CD4-positive, CD25-positive, alpha-beta regulatory T cell (primary cell): ENCODE measurements around the gene CELSR1. TPM values are rescaled to one million over a fixed set of nuclear protein-coding genes. Genes with fewer than 3 reads are reported as not detected.

Experiments
- ATAC-seq, 2 donors: fragments of 150-1000 bp; cut with Tn5 transposase; one replicate each; pipeline ENCODE4 v1.10.0; 2021; ENCODE audit warnings: low read depth in 2 of 2, moderate number of reproducible peaks in 2 of 2, moderate library complexity in 1 of 2
- DNase-seq, 3 donors: peaks; one replicate each; pipeline versions ENCODE4 v3.0.0 to v3.0.0-alpha.2; 2012 to 2022; ENCODE audit warnings: mixed read lengths in 1 of 3
- H3K27ac ChIP-seq: one replicate; pipeline ENCODE4 v1.7.0; 2013; ENCODE audit warnings: mild to moderate bottlenecking, low read length; ENCODE audit not compliant: insufficient read depth, poor library complexity, severe bottlenecking
- H3K27me3 ChIP-seq: one replicate; pipeline ENCODE4 v1.7.0; 2013; ENCODE audit warnings: low read length; ENCODE audit not compliant: control insufficient read depth, insufficient read depth
- H3K36me3 ChIP-seq: one replicate; pipeline ENCODE4 v1.7.0; 2013; ENCODE audit warnings: mild to moderate bottlenecking, low read length, moderate library complexity; ENCODE audit not compliant: control insufficient read depth, insufficient read depth
- H3K4me1 ChIP-seq: 2 replicates; pipeline ENCODE4 v1.7.0; 2013; ENCODE audit warnings: mild to moderate bottlenecking, low read length; ENCODE audit not compliant: insufficient read depth, control insufficient read depth, poor library complexity, severe bottlenecking
- H3K4me3 ChIP-seq: one replicate; pipeline ENCODE4 v1.7.0; 2013; ENCODE audit warnings: low read depth, mild to moderate bottlenecking, low read length, moderate library complexity
- H3K9me3 ChIP-seq, 2 experiments: 1 replicate in 1 of 2; 2 replicates in 1 of 2; pipeline ENCODE4 v1.7.0; 2013; ENCODE audit warnings: low read length in 2 of 2, mild to moderate bottlenecking in 1 of 2, moderate library complexity in 1 of 2; ENCODE audit not compliant: control insufficient read depth in 2 of 2
- H3K27ac Mint-ChIP-seq, 3 donors: one replicate each; pipeline ENCODE4 v1.8.0; 2020 to 2022; ENCODE audit warnings: mild to moderate bottlenecking in 3 of 3, mixed read lengths in 3 of 3, moderate library complexity in 2 of 3
- H3K27me3 Mint-ChIP-seq: one replicate; pipeline ENCODE4 v1.8.0; 2022; ENCODE audit warnings: mild to moderate bottlenecking, mixed read lengths
- H3K36me3 Mint-ChIP-seq: one replicate; pipeline ENCODE4 v1.8.0; 2020; ENCODE audit warnings: mixed read lengths
- H3K4me1 Mint-ChIP-seq, 4 donors: one replicate each; pipeline ENCODE4 v1.8.0; 2020 to 2022; ENCODE audit warnings: mixed read lengths in 4 of 4, mild to moderate bottlenecking in 1 of 4
- H3K4me3 Mint-ChIP-seq, 4 donors: one replicate each; pipeline ENCODE4 v1.8.0; 2020 to 2022; ENCODE audit warnings: mild to moderate bottlenecking in 4 of 4, mixed read lengths in 4 of 4, moderate library complexity in 3 of 4
- H3K9me3 Mint-ChIP-seq, 7 donors: one replicate each; pipeline ENCODE4 v1.8.0; 2020 to 2022; ENCODE audit warnings: mixed read lengths in 7 of 7, mild to moderate bottlenecking in 3 of 7, moderate library complexity in 2 of 7
- polyA plus RNA-seq, 4 donors: library from polyadenylated mRNA; unstranded; fragments of 300-500 nt; fragmentation: Illumina TruSeq; gene quantifications; one replicate each; pipeline ENCODE4 v1.2.3, GENCODE V29; 2021
- total RNA-seq: library from RNA; stranded (reverse); gene quantifications from one replicate; pipeline ENCODE4 v1.2.3, GENCODE V29; 2022

Gene CELSR1
- total and polyA plus RNA-seq, 5 donors from 2014 or later, result 0.10 to 1.4 (median 0.45) TPM; not detected in 1

DNA sequence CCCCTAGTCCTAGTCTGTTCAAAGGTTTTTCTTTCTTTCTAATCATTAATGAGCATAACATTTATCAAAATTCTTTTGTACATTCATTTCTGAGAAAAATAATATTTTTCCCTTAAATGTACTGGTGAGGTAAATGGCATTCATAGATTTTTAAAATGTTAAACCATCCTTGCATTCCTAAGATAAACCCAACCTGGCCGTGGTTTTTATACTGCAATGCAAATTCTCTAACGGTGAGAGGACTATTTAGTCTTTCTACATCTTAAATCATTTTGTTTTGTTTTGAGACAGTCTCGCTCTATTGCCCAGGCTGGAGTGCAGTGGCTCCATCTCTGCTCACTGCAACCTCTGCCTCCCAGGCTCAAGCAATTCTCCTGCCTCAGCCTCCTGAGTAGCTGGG lies 161.3 kb downstream of the CELSR1 start:
- no peak overlapping the region for H3K4me3 Mint-ChIP-seq
- Histone ChIP-seq H3K36me3 (no peaks in the 10 kb centered on the region), H3K27me3 (no peaks in the 10 kb centered on the region), H3K4me1 (peaks cover 8% of the 10 kb centered on the region), H3K4me3 (no peak overlapping the region), H3K9me3 (peaks cover 0 to 2% of the 10 kb centered on the region in 2 experiments), H3K27ac (no peak overlapping the region)
- peaks cover 3% of the 10 kb centered on the region for H3K36me3 Mint-ChIP-seq
- H3K9me3 Mint-ChIP-seq, result peaks cover 0 to 11% (median 2%) of the 10 kb centered on the region in 7 donors
- ATAC-seq, result no peak
- no peak for DNase-seq
- no peak overlapping the region for H3K27ac Mint-ChIP-seq
- peaks cover 6% of the 10 kb centered on the region for H3K27me3 Mint-ChIP-seq
- peaks cover 0 to 23% (median 3%) of the 10 kb centered on the region in 4 donors for H3K4me1 Mint-ChIP-seq

DNA sequence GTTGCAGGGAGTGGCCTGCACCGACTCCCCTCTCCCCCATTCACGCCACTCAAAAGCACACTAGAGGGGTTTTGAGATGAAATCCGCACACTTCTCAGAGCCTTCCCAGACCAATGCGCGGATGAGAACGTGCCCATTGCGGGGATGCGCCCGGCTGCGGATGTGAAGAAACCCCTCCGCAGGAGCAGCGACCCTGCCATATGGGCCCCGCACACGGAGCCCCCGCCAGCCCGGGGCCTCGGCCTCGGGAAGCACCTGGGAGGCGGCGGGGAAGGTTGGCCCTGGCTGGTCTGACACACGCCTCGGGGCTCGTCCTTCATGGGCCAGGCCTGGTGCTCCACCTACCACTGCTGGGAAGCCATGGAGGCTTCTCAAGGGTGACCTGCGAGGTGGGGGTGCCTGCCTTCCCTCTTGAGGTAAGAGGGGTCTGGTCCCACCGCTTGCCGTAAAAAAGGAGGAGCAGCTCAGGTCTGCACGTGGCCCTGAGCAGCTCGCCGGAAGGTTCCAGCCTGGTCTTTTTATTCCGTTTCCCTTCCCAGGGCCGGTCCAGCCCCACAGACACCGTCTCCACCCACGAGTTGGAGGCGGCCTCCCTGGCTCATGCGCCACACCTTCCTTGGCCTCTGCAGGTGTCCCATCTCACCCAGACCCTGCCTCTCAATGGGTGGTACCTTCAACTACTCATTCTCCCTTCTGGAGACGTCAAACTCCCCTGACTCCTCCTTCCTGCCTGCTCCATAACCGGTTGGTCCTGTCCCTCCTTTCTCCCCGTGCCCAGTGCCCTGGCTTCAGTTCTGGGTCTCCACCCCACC lies 162.6 kb downstream of the CELSR1 start:
- Histone ChIP-seq H3K27me3 (no peaks in the 10 kb centered on the region), H3K36me3 (no peaks in the 10 kb centered on the region), H3K4me1 (peaks cover 8% of the 10 kb centered on the region), H3K9me3 (peaks cover 0 to 2% of the 10 kb centered on the region in 2 experiments), H3K27ac (no peak overlapping the region), H3K4me3 (no peak overlapping the region)
- Mint-ChIP-seq H3K9me3 (peaks cover 0 to 11% (median 2%) of the 10 kb centered on the region in 7 donors), H3K4me1 (peaks cover 0 to 34% (median 3%) of the 10 kb centered on the region in 4 donors), H3K27me3 (peaks cover 6% of the 10 kb centered on the region), H3K27ac (no peak overlapping the region), H3K36me3 (peaks cover 3% of the 10 kb centered on the region), H3K4me3 (no peak overlapping the region)
- DNase-seq (no peak), ATAC-seq (no peak)

DNA sequence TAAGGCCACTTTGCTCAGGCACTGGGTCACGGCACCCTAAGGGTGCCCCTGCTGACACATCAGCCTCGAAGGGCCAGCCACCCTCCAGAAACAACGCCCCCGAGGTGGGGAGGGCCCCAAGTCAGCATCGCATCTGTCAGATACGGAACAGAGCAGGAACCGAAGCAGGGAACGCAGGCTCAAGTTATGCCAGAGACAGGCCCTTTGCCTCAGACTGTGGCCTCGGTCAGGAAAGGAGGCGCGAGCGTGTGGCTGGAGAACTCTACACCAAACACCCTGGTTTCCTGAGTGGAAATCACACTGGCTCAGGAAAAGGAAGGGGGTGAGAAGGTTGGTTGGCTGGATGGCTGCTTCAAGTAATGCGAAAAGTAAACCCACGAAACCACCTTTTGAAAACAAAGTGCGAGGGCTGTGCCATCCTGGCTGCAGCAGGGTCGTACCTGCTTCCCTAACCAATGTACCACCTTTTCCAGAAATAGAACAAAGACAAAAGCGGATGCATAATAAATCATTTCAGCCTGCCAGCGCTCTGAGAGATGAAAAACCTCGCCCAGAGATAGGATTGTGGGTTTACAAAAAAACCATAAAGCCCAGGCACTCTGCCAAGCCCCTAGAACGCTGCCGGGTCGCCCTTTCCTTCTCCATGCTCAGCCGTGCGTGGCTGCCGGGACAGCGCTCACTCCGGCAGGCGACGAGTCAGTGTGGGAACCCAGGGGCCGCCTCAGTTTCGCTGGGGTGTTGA lies 163.3 kb downstream of the CELSR1 start:
- Histone ChIP-seq H3K27me3 (no peaks in the 10 kb centered on the region), H3K9me3 (peaks cover 0 to 2% of the 10 kb centered on the region in 2 experiments), H3K4me3 (no peak overlapping the region), H3K36me3 (no peaks in the 10 kb centered on the region), H3K27ac (no peak overlapping the region), H3K4me1 (peaks cover 8% of the 10 kb centered on the region)
- Mint-ChIP-seq H3K4me3 (peak overlapping the region in 1 of 4 donors; percentile 3), H3K27ac (no peak overlapping the region), H3K27me3 (peaks cover 6% of the 10 kb centered on the region), H3K36me3 (peaks cover 3% of the 10 kb centered on the region), H3K4me1 (peaks cover 0 to 36% (median 3%) of the 10 kb centered on the region in 4 donors), H3K9me3 (peaks cover 0 to 11% (median 2%) of the 10 kb centered on the region in 7 donors)
- DNase-seq (no peak), ATAC-seq (no peak)

- H3K36me3 ChIP-seq, result no peaks in the 10 kb centered on the region
- ATAC-seq (no peak), DNase-seq (no peak)
- H3K27me3 ChIP-seq, result no peaks in the 10 kb centered on the region
- Mint-ChIP-seq H3K27ac (no peak overlapping the region), H3K27me3 (peaks cover 6% of the 10 kb centered on the region), H3K9me3 (peaks cover 0 to 11% (median 2%) of the 10 kb centered on the region in 7 donors), H3K4me1 (peaks cover 0 to 36% (median 3%) of the 10 kb centered on the region in 4 donors), H3K36me3 (peaks cover 3% of the 10 kb centered on the region), H3K4me3 (no peak overlapping the region)
- H3K27ac ChIP-seq, result no peak overlapping the region
- peaks cover 8% of the 10 kb centered on the region for H3K4me1 ChIP-seq
- peaks cover 0 to 2% of the 10 kb centered on the region in 2 experiments for H3K9me3 ChIP-seq
- H3K4me3 ChIP-seq, result no peak overlapping the region
These were observed 164.3 kb downstream of the CELSR1 start for GRCh38 chr22:46373159-46373558.

GRCh38 chr22:46372686-46373085 lies 164.7 kb downstream of the CELSR1 start:
- no peak overlapping the region for H3K27ac ChIP-seq
- Mint-ChIP-seq H3K9me3 (peaks cover 0 to 11% (median 2%) of the 10 kb centered on the region in 7 donors), H3K36me3 (peaks cover 3% of the 10 kb centered on the region), H3K27me3 (peaks cover 6% of the 10 kb centered on the region), H3K4me3 (no peak overlapping the region), H3K4me1 (peaks cover 0 to 38% (median 3%) of the 10 kb centered on the region in 4 donors), H3K27ac (no peak overlapping the region)
- no peak overlapping the region for H3K4me3 ChIP-seq
- no peak for ATAC-seq
- no peaks in the 10 kb centered on the region for H3K36me3 ChIP-seq
- H3K27me3 ChIP-seq, result no peaks in the 10 kb centered on the region
- H3K9me3 ChIP-seq, result peaks cover 0 to 2% of the 10 kb centered on the region in 2 experiments
- DNase-seq, result no peak
- peaks cover 8% of the 10 kb centered on the region for H3K4me1 ChIP-seq

DNA sequence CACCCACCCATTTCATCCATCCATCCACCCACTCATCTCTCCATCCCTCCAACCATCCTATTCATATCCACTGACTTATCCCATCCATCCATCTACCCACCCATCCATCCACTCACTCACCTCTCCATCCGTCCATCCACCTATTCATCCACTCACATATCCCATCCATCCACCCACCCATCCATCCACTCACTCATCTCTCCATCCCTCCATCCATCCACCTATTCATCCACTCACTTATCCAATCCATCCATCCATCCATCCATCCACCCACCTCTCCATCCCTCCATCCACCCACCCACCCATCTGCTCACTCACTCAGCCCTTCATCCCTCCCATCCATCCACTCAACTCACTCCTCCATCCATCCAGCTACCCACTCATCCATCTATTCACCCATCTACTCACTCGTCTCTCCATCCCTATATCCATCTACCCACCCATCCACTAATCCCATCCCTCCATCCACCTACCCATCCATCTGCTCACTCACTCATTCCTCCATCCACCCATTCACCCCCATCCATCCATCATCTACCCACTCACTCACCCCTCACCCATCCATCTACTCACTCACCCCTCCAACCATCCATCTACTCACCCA lies 165.7 kb downstream of the CELSR1 start:
- Histone ChIP-seq H3K9me3 (peaks cover 0 to 2% of the 10 kb centered on the region in 2 experiments), H3K27me3 (no peaks in the 10 kb centered on the region), H3K36me3 (no peaks in the 10 kb centered on the region), H3K27ac (no peak overlapping the region), H3K4me3 (no peak overlapping the region), H3K4me1 (peaks cover 12% of the 10 kb centered on the region)
- Mint-ChIP-seq H3K27me3 (peaks cover 6% of the 10 kb centered on the region), H3K27ac (no peak overlapping the region), H3K36me3 (peaks cover 3% of the 10 kb centered on the region), H3K9me3 (peaks cover 0 to 7% (median 2%) of the 10 kb centered on the region in 7 donors), H3K4me3 (no peak overlapping the region), H3K4me1 (peaks cover 0 to 39% (median 3%) of the 10 kb centered on the region in 4 donors)
- ATAC-seq (no peak), DNase-seq (no peak)

DNA sequence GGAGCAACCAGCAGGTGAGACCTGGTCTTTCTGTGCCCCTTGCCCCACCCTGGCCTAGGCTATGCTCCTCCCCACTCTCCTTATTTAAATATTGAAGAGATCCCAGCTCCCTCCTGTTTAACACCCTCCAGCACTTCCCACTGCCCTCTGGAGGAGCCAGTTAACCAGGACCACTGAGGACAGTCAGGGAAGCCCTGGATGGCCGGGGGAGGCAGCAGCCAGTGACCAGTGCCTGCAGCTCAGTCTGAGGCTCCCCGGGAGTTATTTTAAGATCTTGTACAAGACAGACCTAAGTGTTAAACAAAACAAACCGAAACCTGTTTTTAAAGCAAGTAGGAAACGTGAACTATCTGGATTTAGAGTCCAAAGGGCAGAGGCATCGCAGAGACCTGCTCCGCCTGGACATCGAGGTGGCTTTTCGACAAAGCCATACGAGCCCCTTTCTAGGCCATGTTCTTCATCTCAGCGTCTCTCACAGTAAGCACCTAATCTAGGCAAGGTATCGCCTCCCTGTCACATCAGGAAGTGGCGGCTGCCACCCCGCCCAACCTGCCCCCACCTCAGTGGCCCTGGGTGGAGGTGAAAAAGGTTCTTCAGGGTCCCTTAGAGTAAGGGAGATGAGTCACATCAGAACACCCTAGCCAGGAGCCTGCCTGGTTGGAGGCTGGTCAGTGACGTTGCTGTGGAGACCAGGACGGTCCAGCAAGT lies 166.7 kb downstream of the CELSR1 start:
- H3K27ac Mint-ChIP-seq, result peak overlapping the region in 1 of 3 donors; percentile 77
- H3K4me3 Mint-ChIP-seq, result peak overlapping the region in 1 of 4 donors; percentile 53
- Histone ChIP-seq H3K4me1 (peaks cover 12% of the 10 kb centered on the region), H3K4me3 (no peak overlapping the region), H3K27ac (no peak overlapping the region), H3K27me3 (no peaks in the 10 kb centered on the region), H3K36me3 (no peaks in the 10 kb centered on the region), H3K9me3 (no peaks in the 10 kb centered on the region)
- H3K27me3 Mint-ChIP-seq, result peaks cover 6% of the 10 kb centered on the region
- H3K9me3 Mint-ChIP-seq, result peaks cover 0 to 2% (median under 1%) of the 10 kb centered on the region in 7 donors
- ATAC-seq (peak; percentile 21 to 67), DNase-seq (peak in 1 of 3 donors; percentile 31)
- H3K4me1 Mint-ChIP-seq, result peaks cover 0 to 39% (median 3%) of the 10 kb centered on the region in 4 donors
- H3K36me3 Mint-ChIP-seq, result peaks cover under 1% of the 10 kb centered on the region
